H1 (cell line): ENCODE measurements around the gene TCF4.

Source experiments
- BACH1 ChIP-seq: IDR thresholded peaks from 2 replicates; pipeline ENCODE4 v1.6.1; 2012; ENCODE audit warnings: low read length, improper control_type of control experiment
- CEBPB ChIP-seq: IDR thresholded peaks from 2 replicates; pipeline ENCODE4 v1.6.1; 2012; ENCODE audit warnings: low read depth, low read length
- CREB1 ChIP-seq: IDR thresholded peaks from 2 replicates; pipeline ENCODE4 v1.6.1; 2012; ENCODE audit warnings: inconsistent platforms
- EP300 ChIP-seq, 2 experiments: IDR thresholded peaks; 1 replicate in 1 of 2; 2 replicates in 1 of 2; pipeline ENCODE4 v1.6.1; 2011 to 2012; ENCODE audit warnings: low read depth in 2 of 2, low read length in 2 of 2, mild to moderate bottlenecking in 2 of 2, borderline replicate concordance in 1 of 2, inconsistent platforms in 1 of 2, moderate library complexity in 1 of 2
- EZH2 ChIP-seq: fragments of 200-600 bp; sonication (generic); IDR thresholded peaks from 2 replicates; pipeline ENCODE4 v1.7.1; 2012; ENCODE audit warnings: low read depth, mild to moderate bottlenecking, moderate library complexity, low read length, inconsistent platforms; ENCODE audit not compliant: severe bottlenecking
- GABPA ChIP-seq: IDR thresholded peaks from 2 replicates; pipeline ENCODE4 v1.6.1; 2011; ENCODE audit warnings: mild to moderate bottlenecking, low read length, moderate library complexity, borderline replicate concordance; ENCODE audit not compliant: insufficient read depth
- HDAC2 ChIP-seq, 2 experiments: fragments of 300-600 bp in 1 of 2; sonication (generic) in 1 of 2; IDR thresholded peaks; 2 replicates each; pipeline ENCODE4 v1.6.1; 2011 to 2012; ENCODE audit warnings: low read depth in 2 of 2, low read length in 2 of 2, mild to moderate bottlenecking in 2 of 2, moderate library complexity in 2 of 2, borderline replicate concordance in 1 of 2, inconsistent platforms in 1 of 2
- POLR2AphosphoS5 ChIP-seq: IDR thresholded peaks from 2 replicates; pipeline ENCODE4 v1.6.1; 2011; ENCODE audit warnings: low read depth, low read length
- RAD21 ChIP-seq, 2 experiments: IDR thresholded peaks in 1 of 2; conservative IDR thresholded peaks in 1 of 2; 2 replicates each; pipeline ENCODE4 v1.6.1; 2011; ENCODE audit warnings: low read depth in 2 of 2, low read length in 2 of 2, improper control_type of control experiment in 1 of 2, inconsistent platforms in 1 of 2, mild to moderate bottlenecking in 1 of 2, moderate library complexity in 1 of 2
- SIRT6 ChIP-seq: IDR thresholded peaks from one replicate; pipeline ENCODE4 v1.7.1; 2012; ENCODE audit warnings: low read length, inconsistent platforms
- SP1 ChIP-seq: IDR thresholded peaks from 2 replicates; pipeline ENCODE4 v1.6.1; 2011; ENCODE audit warnings: low read depth, low read length
- TF ChIP-seq, protein P1 (sequence below): IDR thresholded peaks from 2 replicates; pipeline ENCODE4 v1.6.1; 2012; ENCODE audit warnings: inconsistent platforms
- TF ChIP-seq, protein P2 (sequence below), 3 experiments: IDR thresholded peaks; 1 replicate in 2 of 3; 2 replicates in 1 of 3; pipeline versions ENCODE4 v1.5.1 to v1.6.1; 2011; ENCODE audit warnings: low read length in 3 of 3, mild to moderate bottlenecking in 3 of 3, inconsistent platforms in 2 of 3, low read depth in 1 of 3, moderate library complexity in 1 of 3; ENCODE audit not compliant: insufficient read depth in 1 of 3; ENCODE audit errors: control extremely low read depth in 1 of 3

DNA sequence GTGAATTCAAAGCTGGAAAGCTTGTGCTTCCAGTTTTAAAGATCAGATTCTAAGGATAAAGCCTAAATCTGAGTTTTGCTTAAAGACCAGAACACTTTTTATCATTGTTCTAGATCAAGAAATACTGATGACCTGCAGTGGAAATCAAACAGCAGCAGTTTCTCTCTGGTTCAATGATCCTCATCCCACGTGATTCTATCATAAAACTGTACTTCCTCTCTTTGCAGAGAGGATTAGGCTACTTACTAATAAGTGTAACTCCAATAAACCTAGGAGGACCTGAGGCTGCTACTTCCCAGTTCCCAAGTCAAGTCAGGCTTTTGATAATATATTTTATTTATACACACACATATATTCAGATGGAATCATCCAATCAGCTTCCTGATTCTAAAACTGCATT, 81.9 kb downstream of the TCF4 start:
- no peak for TF ChIP-seq EZH2
- no peak for TF ChIP-seq SIRT6
- no peak for TF ChIP-seq BACH1
- TF ChIP-seq CEBPB = no peak
- no peak for TF ChIP-seq HDAC2 (IDR thresholded peaks at IDR 0.05; ENCODE audit: borderline replicate concordance in 1 of 2, low read depth in 2 of 2, low read length in 2 of 2)
- TF ChIP-seq, protein P1, sequence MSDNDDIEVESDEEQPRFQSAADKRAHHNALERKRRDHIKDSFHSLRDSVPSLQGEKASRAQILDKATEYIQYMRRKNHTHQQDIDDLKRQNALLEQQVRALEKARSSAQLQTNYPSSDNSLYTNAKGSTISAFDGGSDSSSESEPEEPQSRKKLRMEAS = no peak
- TF ChIP-seq CREB1 = no peak
- TF ChIP-seq, protein P2, sequence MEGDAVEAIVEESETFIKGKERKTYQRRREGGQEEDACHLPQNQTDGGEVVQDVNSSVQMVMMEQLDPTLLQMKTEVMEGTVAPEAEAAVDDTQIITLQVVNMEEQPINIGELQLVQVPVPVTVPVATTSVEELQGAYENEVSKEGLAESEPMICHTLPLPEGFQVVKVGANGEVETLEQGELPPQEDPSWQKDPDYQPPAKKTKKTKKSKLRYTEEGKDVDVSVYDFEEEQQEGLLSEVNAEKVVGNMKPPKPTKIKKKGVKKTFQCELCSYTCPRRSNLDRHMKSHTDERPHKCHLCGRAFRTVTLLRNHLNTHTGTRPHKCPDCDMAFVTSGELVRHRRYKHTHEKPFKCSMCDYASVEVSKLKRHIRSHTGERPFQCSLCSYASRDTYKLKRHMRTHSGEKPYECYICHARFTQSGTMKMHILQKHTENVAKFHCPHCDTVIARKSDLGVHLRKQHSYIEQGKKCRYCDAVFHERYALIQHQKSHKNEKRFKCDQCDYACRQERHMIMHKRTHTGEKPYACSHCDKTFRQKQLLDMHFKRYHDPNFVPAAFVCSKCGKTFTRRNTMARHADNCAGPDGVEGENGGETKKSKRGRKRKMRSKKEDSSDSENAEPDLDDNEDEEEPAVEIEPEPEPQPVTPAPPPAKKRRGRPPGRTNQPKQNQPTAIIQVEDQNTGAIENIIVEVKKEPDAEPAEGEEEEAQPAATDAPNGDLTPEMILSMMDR (IDR thresholded peaks at IDR 0.05; ENCODE audit: control extremely low read depth in 1 of 3, insufficient read depth in 1 of 3, low read depth in 1 of 3, low read length in 3 of 3) = no peak
- no peak for TF ChIP-seq EP300 (IDR thresholded peaks at IDR 0.05; ENCODE audit: borderline replicate concordance in 1 of 2, low read depth in 2 of 2, low read length in 2 of 2)
- no peak for TF ChIP-seq GABPA
- TF ChIP-seq SP1 = no peak
- TF ChIP-seq RAD21 (IDR thresholded peaks at IDR 0.05 in 1 of 2, conservative IDR thresholded peaks at IDR 0.05 in 1 of 2; ENCODE audit: low read depth in 2 of 2, low read length in 2 of 2) = no peak
- no peak for TF ChIP-seq POLR2AphosphoS5
